Measurements from ENCODE around the gene KRT1.
"Not testable (repeated sequence)": the region's sequence is repeated elsewhere in the genome, so short reads cannot be mapped to it uniquely, and the experiment has no call there.

KRT1 gene

GRCh38 chr12:52680363-52680762 is at the start of gene KRT1:
Gene KRT1, minus strand, starts transcription at chr12:52680407. Its CDS starts 59 bp downstream, at chr12:52680348.
- DNase-seq, result no peak

DNA sequence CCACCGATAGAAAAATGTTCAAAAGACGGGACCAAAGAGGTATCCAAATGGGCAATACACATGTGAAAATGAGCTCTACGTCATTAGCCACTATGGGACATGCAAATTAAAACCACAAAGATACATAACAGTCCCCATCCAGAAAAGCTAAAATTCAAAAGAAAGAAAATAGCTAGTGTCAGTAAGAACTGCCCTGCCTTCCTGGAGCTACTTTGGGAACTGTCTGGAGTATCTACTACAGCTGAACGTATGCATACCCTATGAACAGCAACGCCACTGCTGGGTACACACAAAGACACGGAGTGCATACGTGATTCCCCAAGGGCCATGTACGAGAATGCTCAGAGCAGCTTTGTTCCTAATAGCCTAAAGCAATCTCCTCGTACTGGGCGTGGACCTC is 48.9 kb upstream of the KRT1 start:
- DNase-seq, result no peak

- DNase-seq, result no peak
Measured at GRCh38 chr12:52728374-52728773, 48.2 kb upstream of the KRT1 start.

DNA sequence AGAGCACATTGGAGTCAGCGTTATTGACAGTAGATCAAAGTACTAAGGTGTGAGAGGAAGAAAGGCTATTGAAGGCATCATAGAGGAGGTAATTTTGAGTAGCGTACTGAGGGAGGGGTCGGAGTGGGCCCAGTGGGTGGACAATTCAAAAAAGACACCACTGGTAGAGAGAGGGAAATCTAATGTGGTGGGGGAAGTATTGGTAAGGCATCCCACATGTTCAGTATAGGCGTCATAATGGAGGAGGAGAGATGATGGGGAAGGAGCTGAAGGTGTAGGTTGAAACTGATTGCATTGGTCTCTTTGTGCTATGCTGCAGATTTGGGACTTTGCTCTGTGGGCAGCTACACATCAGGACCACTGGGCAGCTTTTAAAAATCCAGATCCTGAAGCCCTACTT is 46.8 kb upstream of the KRT1 start:
- DNase-seq, result no peak

- no peak for DNase-seq
Measured at GRCh38 chr12:52726451-52726850, 46.2 kb upstream of the KRT1 start.

DNA sequence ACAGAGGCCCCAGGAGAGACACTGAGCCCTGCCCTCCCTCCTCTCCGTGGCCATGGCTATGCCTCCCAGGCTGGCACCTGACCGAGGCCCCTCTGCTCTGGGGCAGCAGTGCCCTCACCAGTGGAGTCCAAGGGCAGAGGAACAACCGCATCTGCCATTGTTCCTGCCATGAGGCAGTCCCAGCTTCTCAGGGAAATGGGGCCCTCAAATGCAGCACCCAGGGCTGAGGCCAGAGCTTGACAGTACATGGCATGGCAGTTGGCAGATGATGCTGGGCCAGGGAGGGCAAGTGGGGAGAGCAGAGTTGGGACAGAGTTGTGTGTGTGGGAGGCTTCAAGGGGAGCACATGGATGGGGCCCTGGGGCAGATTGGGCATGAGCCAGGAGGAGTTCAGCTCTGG is 44.2 kb upstream of the KRT1 start:
- DNase-seq, result no peak

DNA sequence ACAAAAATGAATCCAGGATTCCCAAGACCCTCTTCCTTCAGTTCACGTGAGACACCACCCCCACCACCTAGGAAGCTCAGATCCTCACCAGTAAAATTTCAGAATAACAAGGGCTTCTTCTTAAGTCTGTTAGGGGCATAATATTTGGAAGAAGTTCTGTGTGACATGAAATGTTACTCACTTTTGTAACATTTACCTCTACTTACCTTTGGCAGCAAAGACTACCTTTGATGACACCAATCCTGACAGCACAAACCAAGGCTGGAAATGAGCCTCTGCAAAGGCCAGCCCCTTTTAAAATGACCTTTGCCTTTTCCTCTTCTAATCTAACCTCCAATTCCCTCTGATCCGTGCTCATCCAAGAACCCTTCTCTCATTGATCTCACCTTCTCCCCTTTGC is 42.5 kb upstream of the KRT1 start:
- no peak for DNase-seq

- DNase-seq, result no peak
Measured at GRCh38 chr12:52721838-52722470, 41.7 kb upstream of the KRT1 start.

- no peak for DNase-seq
Measured at GRCh38 chr12:52720365-52720886, 40.2 kb upstream of the KRT1 start.

DNA sequence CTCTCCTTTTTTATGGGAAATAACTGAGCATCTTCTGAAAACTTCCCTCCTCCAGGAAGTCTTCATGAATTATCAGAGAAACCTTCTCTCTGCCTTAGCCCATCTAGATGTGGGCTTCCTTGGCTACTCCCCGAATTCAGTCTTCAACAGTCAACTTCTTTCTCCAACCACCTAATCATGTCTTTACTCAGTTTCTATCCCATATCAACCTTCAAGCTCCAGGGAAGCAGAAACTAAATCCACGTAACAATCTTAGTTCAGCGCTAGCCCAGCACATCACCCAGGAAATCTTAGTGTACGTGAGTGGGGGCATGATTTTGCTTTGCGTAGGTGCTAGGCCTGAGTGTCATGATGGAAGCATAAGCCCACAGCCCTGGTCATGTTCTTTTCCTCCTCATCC is 35.9 kb upstream of the KRT1 start:
- no peak for DNase-seq

GRCh38 chr12:52715416-52715815 is 35.2 kb upstream of the KRT1 start:
- DNase-seq, result no peak

DNA sequence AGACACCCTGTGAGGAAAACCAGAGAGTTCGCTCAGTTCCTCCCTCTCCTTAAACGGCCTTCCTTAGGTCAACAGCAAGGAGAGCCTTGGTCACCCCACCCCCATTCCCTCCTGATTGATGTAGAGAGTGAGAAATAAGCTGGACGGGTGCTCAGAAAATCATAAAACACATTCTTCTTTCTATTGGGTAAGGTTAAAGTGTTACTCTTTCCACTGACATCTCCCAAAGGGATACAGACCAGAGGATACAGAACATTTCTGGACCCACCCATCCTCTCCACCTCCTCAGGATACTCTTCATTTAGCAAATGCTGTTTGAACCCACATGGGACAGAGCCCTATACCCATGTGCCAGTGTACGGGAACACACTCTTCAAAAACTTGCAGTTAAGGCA is 34.7 kb upstream of the KRT1 start:
- no peak for DNase-seq

GRCh38 chr12:52713960-52714886 is 34.0 kb upstream of the KRT1 start:
- peak; percentile 39 for DNase-seq

DNA sequence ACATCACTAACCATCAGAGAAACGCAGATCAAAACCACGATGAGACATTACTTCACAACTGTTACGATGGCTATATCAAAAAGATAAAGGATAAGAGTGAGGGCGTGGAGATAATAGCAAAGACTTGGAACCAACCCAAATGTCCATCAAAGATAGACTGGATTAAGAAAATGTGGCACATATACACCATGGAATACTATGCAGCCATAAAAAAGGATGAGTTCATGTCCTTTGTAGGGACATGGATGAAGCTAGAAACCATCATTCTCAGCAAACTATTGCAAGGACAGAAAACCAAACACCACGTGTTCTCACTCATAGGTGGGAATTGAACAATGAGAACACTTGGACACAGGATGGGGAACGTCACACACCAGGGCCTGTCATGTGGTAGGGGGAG is 31.9 kb upstream of the KRT1 start:
- not testable (repeated sequence) for DNase-seq

GRCh38 chr12:52710730-52711129 is 30.5 kb upstream of the KRT1 start:
- DNase-seq, result no peak

- DNase-seq, result no peak
Measured at GRCh38 chr12:52708010-52708409, 27.8 kb upstream of the KRT1 start.

DNA sequence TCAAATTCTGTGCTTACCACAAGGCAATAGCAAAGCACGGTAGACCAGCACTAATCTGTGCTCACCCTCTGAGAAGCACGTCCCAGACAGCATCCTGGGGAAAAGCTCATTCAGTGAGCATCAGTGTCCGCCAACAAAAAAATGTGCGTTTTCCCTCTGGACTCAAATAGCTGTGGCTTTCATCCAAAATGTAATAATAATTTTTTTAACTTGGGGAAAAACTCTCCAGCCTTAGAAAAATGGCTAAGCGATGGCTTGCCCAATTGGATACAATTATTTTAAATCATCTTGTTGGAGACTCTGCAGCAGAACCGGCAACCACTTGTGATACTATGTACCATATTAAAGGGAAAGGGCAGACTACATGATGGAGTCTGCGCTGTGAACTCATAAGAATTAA is 24.3 kb upstream of the KRT1 start:
- DNase-seq, result no peak

DNA sequence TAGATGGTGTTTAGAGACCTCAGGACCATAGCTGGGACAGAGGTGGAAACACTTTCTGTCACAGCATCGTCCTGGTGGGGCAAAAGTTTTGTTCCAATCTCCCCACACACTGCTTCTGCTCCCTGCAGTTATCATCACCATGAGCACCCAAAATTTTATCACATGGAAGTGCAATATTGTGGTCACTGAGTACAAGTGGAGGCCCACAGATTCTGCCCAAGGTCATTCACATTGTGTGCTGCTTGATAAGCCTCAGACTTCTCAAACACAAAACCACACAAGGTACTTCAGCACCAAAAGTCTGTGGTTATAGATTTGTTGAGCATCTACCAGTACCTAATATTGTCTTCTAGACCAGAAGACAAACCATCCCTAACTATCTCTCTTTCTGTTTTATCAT is 23.7 kb upstream of the KRT1 start:
- DNase-seq, result no peak

- no peak for DNase-seq
Measured at GRCh38 chr12:52703424-52703823, 23.2 kb upstream of the KRT1 start, which contains the start of gene KRT77. Gene KRT77, minus strand, starts transcription at chr12:52703524. Its CDS starts 90 bp downstream, at chr12:52703434.

DNA sequence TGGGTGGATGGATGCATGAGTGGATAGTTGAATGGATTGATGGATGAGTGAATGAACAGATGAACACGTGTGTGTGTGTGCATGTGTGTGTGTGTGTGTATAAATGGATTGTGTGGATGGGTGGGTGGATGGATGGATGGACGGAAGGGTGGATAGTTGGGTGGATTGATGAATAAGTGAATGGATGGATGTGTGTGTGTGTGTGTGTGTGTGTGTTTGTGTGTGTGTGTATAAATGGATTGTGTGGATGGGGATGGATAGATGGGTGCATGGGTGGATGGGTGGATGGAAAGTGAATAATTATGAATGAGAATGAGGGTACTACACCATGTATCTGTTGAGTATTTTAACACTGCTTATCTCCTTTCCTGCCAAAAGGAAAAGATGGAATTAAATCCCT is 22.1 kb upstream of the KRT1 start:
- DNase-seq, result no peak

DNA sequence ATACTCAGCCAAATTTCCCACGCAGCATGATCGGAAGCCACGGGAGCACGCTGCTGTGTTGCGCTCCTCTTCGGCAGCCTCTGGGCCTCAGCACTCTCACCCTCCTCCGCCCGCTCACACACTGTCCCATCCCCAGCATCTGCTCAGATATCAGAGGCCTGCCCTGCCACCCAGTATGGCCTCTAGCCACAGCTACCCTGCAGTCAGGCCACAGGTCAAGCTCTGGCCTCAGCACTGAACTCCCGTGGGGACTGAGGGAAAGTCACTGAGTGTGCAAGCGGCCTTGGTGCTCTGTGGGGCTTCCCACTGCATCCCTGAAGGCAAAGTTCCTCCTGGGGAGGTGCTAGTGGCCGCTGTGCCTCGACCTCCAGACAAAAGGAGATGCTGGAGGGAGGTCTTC is 21.1 kb upstream of the KRT1 start:
- DNase-seq, result no peak

DNA sequence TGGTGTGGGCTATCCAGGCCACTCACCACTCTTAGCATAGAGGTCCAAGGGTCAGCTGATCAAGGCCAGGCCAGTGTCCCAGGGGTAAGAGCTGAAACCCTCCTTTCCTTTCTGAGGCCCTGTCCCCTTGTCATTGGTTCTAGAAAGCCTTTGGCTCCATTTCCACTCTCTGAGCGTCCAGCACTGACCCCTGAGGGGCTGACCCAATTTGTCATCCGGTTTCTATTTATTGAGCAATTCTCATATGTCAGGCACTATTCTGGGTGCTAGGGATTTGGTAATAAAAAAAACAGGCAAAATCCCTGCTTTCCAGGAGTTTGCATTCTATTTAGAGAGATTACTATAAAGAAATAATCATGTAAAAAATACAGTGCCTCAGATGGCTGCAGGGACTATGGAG is 19.8 kb upstream of the KRT1 start:
- DNase-seq, result no peak

DNA sequence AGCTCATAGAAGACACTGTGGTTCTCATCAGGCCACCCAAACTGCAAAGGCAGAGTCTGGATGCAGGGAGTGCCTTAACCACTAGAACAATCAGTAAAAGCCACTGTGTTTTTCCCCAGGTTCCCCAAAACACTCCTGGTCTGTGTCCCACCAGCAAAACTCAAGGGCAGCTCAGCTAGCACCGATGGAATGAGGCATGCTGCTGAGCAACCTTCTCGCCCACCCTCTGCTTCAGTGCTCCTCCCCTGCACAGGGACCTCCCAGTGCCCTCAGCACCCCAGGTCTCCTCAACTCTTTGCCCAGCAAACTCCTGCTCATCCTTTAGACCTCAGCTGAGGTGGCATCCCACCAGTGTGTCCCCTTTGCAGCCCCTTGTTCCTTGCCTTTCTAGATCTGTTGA is 19.2 kb upstream of the KRT1 start:
- DNase-seq, result no peak

GRCh38 chr12:52698651-52699340 is 18.6 kb upstream of the KRT1 start:
- no peak for DNase-seq
